Measurements from ENCODE around the gene IFNGR2.

- TF ChIP-seq CTCF (IDR thresholded peaks at IDR 0.05) (no peak), POLR2AphosphoS5 (IDR thresholded peaks at IDR 0.05; ENCODE audit: low read depth, low read length) (no peak), REST (IDR thresholded peaks at IDR 0.05; ENCODE audit: insufficient read depth in 1 of 2, low read depth in 2 of 2, low read length in 1 of 2) (no peak)
Observed at GRCh38 chr21:33449616-33450015, 46.4 kb downstream of the IFNGR2 start.
